Right atrium auricular region (tissue), 2 donors: Measurements from ENCODE around the gene EPSTI1. TPM values are rescaled to one million over a fixed set of nuclear protein-coding genes. Genes with fewer than 3 reads are reported as not detected.

ENCODE experiments used
- DNase-seq: peaks from one replicate; pipeline ENCODE4 v3.0.0-alpha.2; 2019; ENCODE audit warnings: low spot score
- H3K27ac ChIP-seq, 2 donors: fragments of 200-600 bp; sonication (generic); 1 replicate in 1 of 2; 2 replicates in 1 of 2; pipeline ENCODE4 v1.5.1; 2016 to 2019
- H3K27me3 ChIP-seq, 2 donors: fragments of 200-600 bp; sonication (generic); one replicate each; pipeline versions ENCODE4 v1.5.1 to v1.6.0; 2017 to 2019
- H3K36me3 ChIP-seq: fragments of 200-600 bp; sonication (generic); one replicate; pipeline ENCODE4 v1.5.1; 2016
- H3K4me1 ChIP-seq, 2 donors: fragments of 200-600 bp; sonication (generic); one replicate each; pipeline versions ENCODE4 v1.5.1 to v1.6.0; 2017 to 2019
- H3K4me3 ChIP-seq, 2 donors: fragments of 200-600 bp; sonication (generic); 1 replicate in 1 of 2; 2 replicates in 1 of 2; pipeline ENCODE4 v1.5.1; 2017 to 2019; ENCODE audit warnings: mild to moderate bottlenecking in 1 of 2, moderate library complexity in 1 of 2
- H3K9me3 ChIP-seq, 2 donors: fragments of 200-600 bp; sonication (generic); one replicate each; pipeline ENCODE4 v1.5.1; 2019
- CTCF ChIP-seq, 2 donors: fragments of 200-600 bp; sonication (generic); IDR thresholded peaks; one replicate each; pipeline ENCODE4 v1.5.1; 2019; ENCODE audit warnings: antibody characterized with exemption in 2 of 2
- total RNA-seq, 2 donors: library from RNA; depleted of rRNA; stranded (reverse); fragments of >200 nt; gene quantifications; one replicate each; pipeline ENCODE4 v1.1.0, GENCODE V29; 2016

EPSTI1 gene
- total RNA-seq, 2 donors from 2014 or later = 3.1 to 3.9 TPM

DNA sequence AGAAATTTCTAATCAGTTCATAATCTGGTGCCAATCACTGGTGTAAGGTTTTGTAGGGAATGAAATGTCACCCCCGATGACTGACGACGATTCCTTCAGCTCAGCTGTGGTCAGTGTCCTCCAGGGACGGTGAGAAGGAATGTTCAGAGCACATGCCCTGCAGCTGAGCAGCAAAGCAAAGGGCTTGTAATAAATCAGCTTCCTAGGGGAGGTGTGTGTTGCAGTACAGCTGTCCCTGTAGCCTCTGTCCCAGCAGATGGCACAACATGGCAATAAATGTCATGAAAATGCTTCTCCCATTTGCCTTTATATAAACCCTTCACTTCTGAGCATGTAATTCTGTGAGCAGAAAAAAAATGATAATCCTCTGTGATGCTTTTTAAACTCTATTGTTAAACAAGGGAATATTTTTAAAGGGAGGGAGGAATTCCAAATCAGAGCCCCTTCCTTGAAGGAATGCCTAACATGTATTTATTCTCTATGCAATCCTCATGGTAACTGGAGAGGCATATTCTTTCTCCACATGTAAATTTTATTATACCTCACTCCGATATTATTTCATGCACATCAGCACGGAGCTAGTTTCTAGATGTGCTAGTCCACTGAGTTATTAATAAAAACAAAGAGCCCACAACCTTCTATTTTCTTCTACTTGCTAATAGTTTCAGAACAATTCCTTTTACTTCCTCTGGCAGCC is 108.1 kb downstream of the EPSTI1 start:
- H3K4me1 ChIP-seq = peaks cover 0 to 18% of the 10 kb centered on the region in 2 donors
- H3K36me3 ChIP-seq = no peaks in the 10 kb centered on the region
- H3K27ac ChIP-seq = no peak overlapping the region
- no peaks in the 10 kb centered on the region for H3K27me3 ChIP-seq
- peak in 1 of 2 donors; percentile 58 for TF ChIP-seq CTCF (IDR thresholded peaks at IDR 0.05)
- no peaks in the 10 kb centered on the region for H3K9me3 ChIP-seq
- no peak overlapping the region for H3K4me3 ChIP-seq
- no peak for DNase-seq

DNA sequence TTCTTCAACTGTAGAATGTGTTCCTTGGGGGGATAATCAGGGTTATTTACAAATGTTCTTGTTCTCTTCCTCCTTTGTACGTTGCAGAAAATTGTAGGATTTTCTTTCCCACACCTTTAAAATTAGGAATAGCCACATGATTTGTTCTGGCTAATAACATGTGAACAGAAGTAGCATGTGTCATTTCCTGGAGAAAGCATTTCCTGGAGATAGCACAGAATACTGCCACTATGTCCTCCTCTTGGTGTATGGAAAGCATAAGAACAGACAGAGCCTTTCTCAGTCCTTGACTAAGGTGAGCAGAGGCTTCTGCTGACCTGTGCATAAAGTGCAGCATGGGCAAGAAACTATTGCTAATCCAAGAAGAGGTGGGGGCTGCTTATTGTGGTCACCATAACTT is 108.9 kb downstream of the EPSTI1 start:
- Histone ChIP-seq H3K4me1 (peaks cover 0 to 18% of the 10 kb centered on the region in 2 donors), H3K27me3 (no peaks in the 10 kb centered on the region), H3K4me3 (no peak overlapping the region), H3K36me3 (no peaks in the 10 kb centered on the region), H3K27ac (no peak overlapping the region), H3K9me3 (no peaks in the 10 kb centered on the region)
- no peak for DNase-seq
- no peak for TF ChIP-seq CTCF (IDR thresholded peaks at IDR 0.05)

DNA sequence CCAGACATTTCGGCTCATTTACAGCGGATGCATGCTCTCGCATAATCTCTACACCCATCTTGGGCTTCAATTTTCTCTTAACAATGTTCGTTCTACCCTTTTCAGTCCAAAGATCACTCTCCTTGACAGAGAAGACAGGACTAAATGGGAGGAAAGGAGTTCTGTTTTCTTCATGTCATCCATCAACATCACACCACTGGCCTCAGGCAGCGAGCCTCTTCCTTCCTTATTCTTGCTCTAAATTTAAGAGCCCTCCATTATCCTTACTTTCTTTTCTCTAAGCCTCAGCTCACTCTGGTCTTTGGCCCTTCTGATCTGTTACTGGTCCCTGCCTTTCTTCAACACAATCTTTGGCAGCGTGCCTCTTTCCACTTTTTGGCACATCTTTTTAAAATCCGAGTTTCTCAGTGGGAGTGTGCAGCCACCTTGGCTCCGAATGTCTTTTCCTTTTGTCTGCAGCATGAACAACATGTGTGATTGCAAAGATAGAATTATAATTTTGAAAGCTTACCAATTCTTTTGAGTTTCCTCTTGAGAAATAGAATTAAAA is 111.9 kb downstream of the EPSTI1 start:
- DNase-seq = no peak
- no peaks in the 10 kb centered on the region for H3K36me3 ChIP-seq

GRCh38 chr13:42878721-42879120 is 113.3 kb downstream of the EPSTI1 start:
- DNase-seq = no peak
- Histone ChIP-seq H3K9me3 (no peaks in the 10 kb centered on the region), H3K27me3 (no peaks in the 10 kb centered on the region), H3K4me1 (peaks cover 0 to 11% of the 10 kb centered on the region in 2 donors), H3K27ac (no peak overlapping the region), H3K36me3 (no peaks in the 10 kb centered on the region), H3K4me3 (no peak overlapping the region)
- no peak for TF ChIP-seq CTCF (IDR thresholded peaks at IDR 0.05)

More for the DNA sequence above, 111.9 kb downstream of the EPSTI1 start:
- H3K4me1 ChIP-seq = peaks cover 0 to 18% of the 10 kb centered on the region in 2 donors
- H3K9me3 ChIP-seq = no peaks in the 10 kb centered on the region
- no peak for TF ChIP-seq CTCF (IDR thresholded peaks at IDR 0.05)
- H3K4me3 ChIP-seq = no peak overlapping the region
- no peak overlapping the region for H3K27ac ChIP-seq
- no peaks in the 10 kb centered on the region for H3K27me3 ChIP-seq

DNA sequence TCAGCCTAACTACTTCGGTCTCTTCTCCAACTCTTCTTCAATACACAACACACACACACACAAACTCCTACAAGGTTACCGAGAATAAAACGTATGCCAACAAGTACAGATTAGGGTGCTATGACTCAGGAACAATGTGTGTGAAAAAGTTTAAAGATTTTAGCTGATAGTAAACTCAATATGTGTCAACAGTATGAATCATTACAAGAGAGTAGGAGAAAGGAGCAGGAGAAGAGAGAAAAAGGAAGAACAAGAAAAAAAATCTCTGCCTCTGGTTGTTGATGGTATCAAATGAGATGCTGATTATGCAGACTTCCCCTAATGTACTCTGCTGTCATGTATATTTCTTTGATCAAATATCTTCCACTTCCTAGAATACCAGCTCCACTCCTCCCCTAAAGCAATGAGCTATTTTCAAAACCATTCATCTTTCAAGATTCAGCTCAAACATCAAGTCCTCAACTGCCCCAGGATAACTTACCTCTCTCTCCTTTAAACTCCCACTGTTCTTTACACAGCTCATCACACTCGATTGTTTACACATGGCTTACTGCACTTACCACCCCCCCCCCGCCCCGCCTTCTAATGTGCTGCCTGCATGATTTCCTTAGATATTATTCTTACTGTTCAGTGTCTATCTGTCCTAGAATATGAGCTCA is 115.0 kb downstream of the EPSTI1 start:
- DNase-seq = no peak
- Histone ChIP-seq H3K27ac (no peak overlapping the region), H3K4me1 (peaks cover 0 to 5% of the 10 kb centered on the region in 2 donors), H3K4me3 (no peak overlapping the region), H3K36me3 (no peaks in the 10 kb centered on the region), H3K27me3 (no peaks in the 10 kb centered on the region), H3K9me3 (no peaks in the 10 kb centered on the region)
- TF ChIP-seq CTCF (IDR thresholded peaks at IDR 0.05) = no peak
